C4-2B (cell line): ENCODE measurements around the gene SDK2.

Source experiments
- CTCF ChIP-seq: fragments of 450-650 bp; conservative IDR thresholded peaks from 2 replicates; pipeline ENCODE4 v1.5.1; 2017; ENCODE audit warnings: mild to moderate bottlenecking
- ZFX ChIP-seq: fragments of 450-650 bp; IDR thresholded peaks from 2 replicates; pipeline ENCODE4 v1.6.1; 2017

- TF ChIP-seq CTCF (no peak), ZFX (no peak)
Measured at GRCh38 chr17:73625991-73626673, 18.1 kb downstream of the SDK2 start.
